H9 (cell line): ENCODE data around the gene FZD10. TPM values are rescaled to one million over a fixed set of nuclear protein-coding genes. Genes with fewer than 3 reads are reported as not detected.

ENCODE experiments used
- DNase-seq: peaks from one replicate; pipeline ENCODE4 v3.0.0-alpha.2; 2017
- H2AFZ ChIP-seq: one replicate; pipeline ENCODE4 v1.6.1; 2013; ENCODE audit warnings: mild to moderate bottlenecking, low read length, control low read depth, moderate library complexity
- H2AK5ac ChIP-seq: 2 replicates; pipeline ENCODE4 v1.6.1; 2013; ENCODE audit warnings: low read length, control low read depth, mixed read lengths; ENCODE audit not compliant: insufficient read length
- H2BK120ac ChIP-seq: one replicate; pipeline ENCODE4 v1.6.1; 2013; ENCODE audit warnings: low read depth, mild to moderate bottlenecking, low read length, control low read depth, inconsistent platforms; ENCODE audit not compliant: poor library complexity, severe bottlenecking
- H2BK12ac ChIP-seq: 2 replicates; pipeline ENCODE4 v1.6.1; 2013; ENCODE audit warnings: low read length, control low read depth, mixed read lengths, low read depth; ENCODE audit not compliant: insufficient read length
- H2BK15ac ChIP-seq: 2 replicates; pipeline ENCODE4 v1.6.1; 2013; ENCODE audit warnings: low read depth, low read length, control low read depth
- H2BK20ac ChIP-seq: one replicate; pipeline ENCODE4 v1.6.1; 2013; ENCODE audit warnings: low read depth, mild to moderate bottlenecking, low read length, control low read depth, inconsistent platforms; ENCODE audit not compliant: poor library complexity, severe bottlenecking
- H2BK5ac ChIP-seq: 2 replicates; pipeline ENCODE4 v1.6.1; 2013; ENCODE audit warnings: low read length, control low read depth, mixed read lengths; ENCODE audit not compliant: insufficient read length
- H3K14ac ChIP-seq: 2 replicates; pipeline ENCODE4 v1.6.1; 2013; ENCODE audit warnings: low read length, control low read depth; ENCODE audit not compliant: insufficient read depth
- H3K18ac ChIP-seq: 2 replicates; pipeline ENCODE4 v1.6.1; 2013; ENCODE audit warnings: low read depth, mild to moderate bottlenecking, mixed read lengths, low read length, control low read depth; ENCODE audit not compliant: insufficient read length
- H3K23ac ChIP-seq: 2 replicates; pipeline ENCODE4 v1.6.1; 2013; ENCODE audit warnings: low read length, control low read depth, mixed read lengths, low read depth; ENCODE audit not compliant: insufficient read length
- H3K23me2 ChIP-seq: 2 replicates; pipeline ENCODE4 v1.6.1; 2013; ENCODE audit warnings: low read depth, mild to moderate bottlenecking, mixed read lengths, low read length, control low read depth; ENCODE audit not compliant: insufficient read length, poor library complexity, severe bottlenecking
- H3K27ac ChIP-seq: 2 replicates; pipeline ENCODE4 v1.5.1; 2013; ENCODE audit warnings: low read length, control low read depth, mixed read lengths, low read depth; ENCODE audit not compliant: insufficient read length
- H3K27me3 ChIP-seq: 2 replicates; pipeline ENCODE4 v1.6.1; 2013; ENCODE audit warnings: low read length, control low read depth, inconsistent platforms; ENCODE audit not compliant: insufficient read depth
- H3K4ac ChIP-seq: 2 replicates; pipeline ENCODE4 v1.6.1; 2013; ENCODE audit warnings: low read depth, mild to moderate bottlenecking, control low read depth, inconsistent platforms, low read length, moderate library complexity
- H3K4me1 ChIP-seq: 2 replicates; pipeline ENCODE4 v1.6.1; 2013; ENCODE audit warnings: low read length, control low read depth, inconsistent platforms; ENCODE audit not compliant: insufficient read depth
- H3K4me2 ChIP-seq: 2 replicates; pipeline ENCODE4 v1.6.1; 2013; ENCODE audit warnings: low read length, control low read depth, mixed read lengths; ENCODE audit not compliant: insufficient read length, insufficient read depth
- H3K56ac ChIP-seq: 2 replicates; pipeline ENCODE4 v1.6.1; 2013; ENCODE audit warnings: low read depth, mild to moderate bottlenecking, mixed read lengths, low read length, control low read depth; ENCODE audit not compliant: insufficient read length
- H3K79me1 ChIP-seq: 2 replicates; pipeline ENCODE4 v1.6.1; 2013; ENCODE audit warnings: low read depth, mild to moderate bottlenecking, moderate library complexity, low read length, control low read depth, inconsistent platforms; ENCODE audit not compliant: insufficient read depth, poor library complexity, severe bottlenecking
- H3K79me2 ChIP-seq: 2 replicates; pipeline ENCODE4 v1.6.1; 2013; ENCODE audit warnings: low read length, control low read depth, inconsistent platforms; ENCODE audit not compliant: insufficient read depth
- H3K9ac ChIP-seq: 2 replicates; pipeline ENCODE4 v1.6.1; 2013; ENCODE audit warnings: low read length, control low read depth, mixed read lengths; ENCODE audit not compliant: insufficient read length; ENCODE audit errors: extremely low read depth
- H3K9me3 ChIP-seq: one replicate; pipeline ENCODE4 v1.6.1; 2013; ENCODE audit warnings: low read depth, low read length, inconsistent platforms; ENCODE audit not compliant: control insufficient read depth
- H3T11ph ChIP-seq: one replicate; pipeline ENCODE4 v1.6.1; 2013; ENCODE audit warnings: mild to moderate bottlenecking, low read length, control low read depth, inconsistent platforms
- H4K20me1 ChIP-seq: one replicate; pipeline ENCODE4 v1.6.1; 2013; ENCODE audit not compliant: control insufficient read depth, insufficient read length, insufficient read depth
- H4K5ac ChIP-seq: 2 replicates; pipeline ENCODE4 v1.6.1; 2013; ENCODE audit warnings: low read depth, mild to moderate bottlenecking, mixed read lengths, low read length, control low read depth; ENCODE audit not compliant: insufficient read length
- H4K8ac ChIP-seq: replicated peaks from 2 replicates; pipeline ENCODE4 v1.6.1; 2013; ENCODE audit warnings: low read length, control low read depth, mixed read lengths, low read depth; ENCODE audit not compliant: insufficient read length
- H4K91ac ChIP-seq: 2 replicates; pipeline ENCODE4 v1.6.1; 2013; ENCODE audit warnings: low read depth, mild to moderate bottlenecking, moderate library complexity, mixed read lengths, low read length, control low read depth; ENCODE audit not compliant: insufficient read length
- H3K27ac Mint-ChIP-seq, 3 experiments: 2 replicates in 2 of 3; 3 replicates in 1 of 3; pipeline ENCODE4 v1.8.0; 2020 to 2021; ENCODE audit warnings: mixed read lengths in 3 of 3, mild to moderate bottlenecking in 1 of 3, moderate library complexity in 1 of 3
- H3K27me3 Mint-ChIP-seq: 2 replicates; pipeline ENCODE4 v1.8.0; 2021; ENCODE audit warnings: low read depth, mild to moderate bottlenecking, moderate library complexity, mixed read lengths
- H3K36me3 Mint-ChIP-seq, 3 experiments: 2 replicates in 2 of 3; 3 replicates in 1 of 3; pipeline ENCODE4 v1.8.0; 2020 to 2021; ENCODE audit warnings: low read depth in 3 of 3, mixed read lengths in 3 of 3; ENCODE audit not compliant: insufficient read depth in 1 of 3
- H3K4me1 Mint-ChIP-seq, 2 experiments: 2 replicates each; pipeline ENCODE4 v1.8.0; 2020; ENCODE audit warnings: mixed read lengths in 2 of 2
- H3K4me3 Mint-ChIP-seq, 2 experiments: 2 replicates in 1 of 2; 3 replicates in 1 of 2; pipeline ENCODE4 v1.8.0; 2020 to 2021; ENCODE audit warnings: mild to moderate bottlenecking in 2 of 2, mixed read lengths in 2 of 2, moderate library complexity in 1 of 2
- H3K9me3 Mint-ChIP-seq, 2 experiments: 2 replicates in 1 of 2; 3 replicates in 1 of 2; pipeline ENCODE4 v1.8.0; 2020; ENCODE audit warnings: mild to moderate bottlenecking in 2 of 2, mixed read lengths in 2 of 2, moderate library complexity in 1 of 2
- WGBS: extraction: QIAGEN DNeasy Blood & Tissue Kit; methylation state at CpG from one replicate; pipeline ENCODE4 v1.1.7; 2013; ENCODE audit warnings: missing lambda C conversion rate, low lambda C conversion rate, mixed read lengths; ENCODE audit not compliant: insufficient read length; ENCODE audit errors: extremely low coverage; 5-methylcytosine and 5-hydroxymethylcytosine counted together
- total RNA-seq: library from RNA; stranded (reverse); gene quantifications from 2 replicates; pipeline ENCODE4 v1.2.1, GENCODE V29; 2021
- TF ChIP-seq, protein P1 (sequence below): fragments of 200-600 bp; sonication (generic); conservative IDR thresholded peaks from 3 replicates; pipeline ENCODE4 v1.8.0; 2021; ENCODE audit warnings: antibody characterized with exemption, mild to moderate bottlenecking

Gene FZD10
- total RNA-seq, 1 experiment from 2014 or later, result 1.0 TPM

GRCh38 chr12:130144256-130144655 lies 18.0 kb upstream of the FZD10 start:
- H3K27me3 ChIP-seq, result no peaks in the 10 kb centered on the region; the same call in 1 of the 2 replicates

More at GRCh38 chr12:130144256-130144655, 18.0 kb upstream of the FZD10 start:
- TF ChIP-seq, protein P1, sequence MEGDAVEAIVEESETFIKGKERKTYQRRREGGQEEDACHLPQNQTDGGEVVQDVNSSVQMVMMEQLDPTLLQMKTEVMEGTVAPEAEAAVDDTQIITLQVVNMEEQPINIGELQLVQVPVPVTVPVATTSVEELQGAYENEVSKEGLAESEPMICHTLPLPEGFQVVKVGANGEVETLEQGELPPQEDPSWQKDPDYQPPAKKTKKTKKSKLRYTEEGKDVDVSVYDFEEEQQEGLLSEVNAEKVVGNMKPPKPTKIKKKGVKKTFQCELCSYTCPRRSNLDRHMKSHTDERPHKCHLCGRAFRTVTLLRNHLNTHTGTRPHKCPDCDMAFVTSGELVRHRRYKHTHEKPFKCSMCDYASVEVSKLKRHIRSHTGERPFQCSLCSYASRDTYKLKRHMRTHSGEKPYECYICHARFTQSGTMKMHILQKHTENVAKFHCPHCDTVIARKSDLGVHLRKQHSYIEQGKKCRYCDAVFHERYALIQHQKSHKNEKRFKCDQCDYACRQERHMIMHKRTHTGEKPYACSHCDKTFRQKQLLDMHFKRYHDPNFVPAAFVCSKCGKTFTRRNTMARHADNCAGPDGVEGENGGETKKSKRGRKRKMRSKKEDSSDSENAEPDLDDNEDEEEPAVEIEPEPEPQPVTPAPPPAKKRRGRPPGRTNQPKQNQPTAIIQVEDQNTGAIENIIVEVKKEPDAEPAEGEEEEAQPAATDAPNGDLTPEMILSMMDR, result no peak
- H4K8ac ChIP-seq, result no peak overlapping the region
- no peaks in the 10 kb centered on the region for H3K23me2 ChIP-seq
- no peak overlapping the region for H2BK120ac ChIP-seq
- no peak overlapping the region for H3K56ac ChIP-seq
- no peaks in the 10 kb centered on the region for H3K4me1 ChIP-seq
- no peak overlapping the region for H3K18ac ChIP-seq
- H2BK20ac ChIP-seq, result no peak overlapping the region
- no peak overlapping the region for H3K14ac ChIP-seq
- H4K5ac ChIP-seq, result no peak overlapping the region
- Mint-ChIP-seq H3K27ac (no peak overlapping the region), H3K27me3 (peaks cover 100% of the 10 kb centered on the region), H3K36me3 (no peaks in the 10 kb centered on the region), H3K4me3 (no peak overlapping the region), H3K9me3 (no peaks in the 10 kb centered on the region; a peak in 1 of 5 replicates), H3K4me1 (peaks cover 0 to 5% of the 10 kb centered on the region in 2 experiments; a peak in 1 of 4 replicates)
- H3K79me2 ChIP-seq, result no peaks in the 10 kb centered on the region
- no peak for DNase-seq
- H3K9me3 ChIP-seq, result no peaks in the 10 kb centered on the region
- H2AFZ ChIP-seq, result no peak overlapping the region
- H4K20me1 ChIP-seq, result no peaks in the 10 kb centered on the region
- H3K23ac ChIP-seq, result no peak overlapping the region
- no peak overlapping the region for H3K4ac ChIP-seq
- H2AK5ac ChIP-seq, result no peak overlapping the region
- H2BK15ac ChIP-seq, result no peak overlapping the region
- no peaks in the 10 kb centered on the region for H3K79me1 ChIP-seq
- H3K27ac ChIP-seq, result no peak overlapping the region
- H3K9ac ChIP-seq, result no peak overlapping the region
- no peak overlapping the region for H2BK5ac ChIP-seq
- no CpG with 5 or more reads among the region's 10 CpGs for WGBS
- H4K91ac ChIP-seq, result no peak overlapping the region
- no peak overlapping the region for H2BK12ac ChIP-seq
- H3K4me2 ChIP-seq, result no peak overlapping the region
- no peak overlapping the region for H3T11ph ChIP-seq
